Measurements from ENCODE around the gene ENTHD1. TPM values are rescaled to one million over a fixed set of nuclear protein-coding genes. Genes with fewer than 3 reads are reported as not detected.
"Not testable (repeated sequence)": the region's sequence is repeated elsewhere in the genome, so short reads cannot be mapped to it uniquely, and the experiment has no call there.

Gene ENTHD1
- total RNA-seq, 1 donor from 2014 or later, result not detected

DNA sequence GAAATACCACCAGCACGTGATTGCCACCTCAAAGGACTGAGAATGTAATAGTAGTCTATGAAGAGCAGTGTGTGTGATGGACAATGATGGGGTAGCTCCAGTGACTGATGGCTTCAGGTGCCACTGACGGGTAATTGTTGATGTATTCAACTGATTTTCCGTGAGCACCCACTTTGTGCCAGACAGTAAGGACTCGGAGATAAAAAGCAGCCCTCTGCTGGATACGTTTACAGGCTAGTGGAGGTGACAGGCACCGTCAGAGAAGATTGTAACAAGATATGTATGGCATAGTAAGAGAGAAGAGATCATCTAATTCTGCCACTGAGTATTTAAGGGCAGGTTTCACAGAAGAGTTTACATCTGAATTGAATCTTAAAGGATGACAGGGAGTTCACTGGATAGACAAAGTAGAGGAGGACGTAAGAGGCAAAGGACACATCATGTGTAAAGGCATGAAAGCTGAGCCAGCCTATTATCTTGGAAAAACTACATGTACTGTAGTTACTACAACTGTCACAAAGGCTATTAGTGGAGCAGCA is 1.1 kb upstream of the ENTHD1 start:
- no peak overlapping the region for H3K4me3 Mint-ChIP-seq (ENCODE audit: unreplicated experiment)
- H3K27ac Mint-ChIP-seq (ENCODE audit: unreplicated experiment), result no peak overlapping the region
- H3K36me3 Mint-ChIP-seq (ENCODE audit: low read depth), result no peaks in the 10 kb centered on the region
- H3K9me3 Mint-ChIP-seq (ENCODE audit: low read depth), result no peaks in the 10 kb centered on the region
- H3K27me3 Mint-ChIP-seq (ENCODE audit: low read depth), result peaks cover 1% of the 10 kb centered on the region
- no peak for DNase-seq (ENCODE audit: low spot score)
- TF ChIP-seq, protein P1, sequence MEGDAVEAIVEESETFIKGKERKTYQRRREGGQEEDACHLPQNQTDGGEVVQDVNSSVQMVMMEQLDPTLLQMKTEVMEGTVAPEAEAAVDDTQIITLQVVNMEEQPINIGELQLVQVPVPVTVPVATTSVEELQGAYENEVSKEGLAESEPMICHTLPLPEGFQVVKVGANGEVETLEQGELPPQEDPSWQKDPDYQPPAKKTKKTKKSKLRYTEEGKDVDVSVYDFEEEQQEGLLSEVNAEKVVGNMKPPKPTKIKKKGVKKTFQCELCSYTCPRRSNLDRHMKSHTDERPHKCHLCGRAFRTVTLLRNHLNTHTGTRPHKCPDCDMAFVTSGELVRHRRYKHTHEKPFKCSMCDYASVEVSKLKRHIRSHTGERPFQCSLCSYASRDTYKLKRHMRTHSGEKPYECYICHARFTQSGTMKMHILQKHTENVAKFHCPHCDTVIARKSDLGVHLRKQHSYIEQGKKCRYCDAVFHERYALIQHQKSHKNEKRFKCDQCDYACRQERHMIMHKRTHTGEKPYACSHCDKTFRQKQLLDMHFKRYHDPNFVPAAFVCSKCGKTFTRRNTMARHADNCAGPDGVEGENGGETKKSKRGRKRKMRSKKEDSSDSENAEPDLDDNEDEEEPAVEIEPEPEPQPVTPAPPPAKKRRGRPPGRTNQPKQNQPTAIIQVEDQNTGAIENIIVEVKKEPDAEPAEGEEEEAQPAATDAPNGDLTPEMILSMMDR (IDR thresholded peaks at IDR 0.05), result no peak
- no peaks in the 10 kb centered on the region for H3K4me1 Mint-ChIP-seq (ENCODE audit: low read depth)

DNA sequence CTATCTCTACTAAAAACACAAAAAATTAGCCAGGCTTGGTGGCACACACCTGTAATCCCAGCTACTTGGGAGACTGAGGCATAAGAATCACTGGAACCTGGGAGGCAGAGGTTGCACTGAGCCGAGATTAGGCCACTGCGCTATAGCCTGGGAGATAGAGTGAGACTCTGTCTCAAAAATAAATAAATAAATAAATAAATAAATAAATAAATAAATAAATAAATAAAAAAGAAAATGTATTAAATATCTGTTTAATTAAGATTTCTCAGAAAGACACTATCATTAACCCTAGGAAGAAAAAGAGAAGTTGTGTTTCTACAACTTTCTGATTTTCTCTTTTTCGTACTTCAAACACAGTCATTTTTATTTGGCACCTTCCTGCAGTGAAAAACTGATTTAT is 3.6 kb downstream of the ENTHD1 start:
- H3K36me3 Mint-ChIP-seq (ENCODE audit: low read depth); H3K27ac Mint-ChIP-seq (ENCODE audit: unreplicated experiment); H3K9me3 Mint-ChIP-seq (ENCODE audit: low read depth); H3K4me1 Mint-ChIP-seq (ENCODE audit: low read depth); H3K4me3 Mint-ChIP-seq (ENCODE audit: unreplicated experiment); DNase-seq (ENCODE audit: low spot score): not testable (repeated sequence)
- H3K27me3 Mint-ChIP-seq (ENCODE audit: low read depth), result peaks cover 28% of the 10 kb centered on the region

DNA sequence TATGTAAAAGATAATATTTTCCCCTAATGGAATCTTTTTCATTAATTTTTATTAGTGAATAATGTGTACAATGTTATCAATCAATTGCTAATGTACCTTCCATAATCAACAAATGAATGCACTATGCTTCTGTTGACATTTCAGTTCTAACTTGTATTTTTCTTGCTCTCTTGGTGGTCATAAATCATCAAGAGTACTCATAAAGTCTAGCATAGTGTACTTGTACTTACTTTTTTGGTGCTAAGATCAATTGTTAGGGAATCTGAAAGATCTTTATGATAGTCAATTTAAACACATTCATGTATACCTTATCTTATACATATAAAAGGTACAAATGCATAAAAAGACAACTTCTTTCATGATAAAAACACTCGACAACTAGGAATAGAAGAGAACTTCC is 10.5 kb downstream of the ENTHD1 start:
- Mint-ChIP-seq H3K27me3 (ENCODE audit: low read depth) (peaks cover 37% of the 10 kb centered on the region), H3K27ac (ENCODE audit: unreplicated experiment) (no peak overlapping the region), H3K4me1 (ENCODE audit: low read depth) (no peaks in the 10 kb centered on the region), H3K4me3 (ENCODE audit: unreplicated experiment) (no peak overlapping the region), H3K36me3 (ENCODE audit: low read depth) (peaks cover 1% of the 10 kb centered on the region), H3K9me3 (ENCODE audit: low read depth) (peaks cover 11% of the 10 kb centered on the region)
- TF ChIP-seq, protein P1 (IDR thresholded peaks at IDR 0.05), result no peak
- DNase-seq (ENCODE audit: low spot score), result no peak

DNA sequence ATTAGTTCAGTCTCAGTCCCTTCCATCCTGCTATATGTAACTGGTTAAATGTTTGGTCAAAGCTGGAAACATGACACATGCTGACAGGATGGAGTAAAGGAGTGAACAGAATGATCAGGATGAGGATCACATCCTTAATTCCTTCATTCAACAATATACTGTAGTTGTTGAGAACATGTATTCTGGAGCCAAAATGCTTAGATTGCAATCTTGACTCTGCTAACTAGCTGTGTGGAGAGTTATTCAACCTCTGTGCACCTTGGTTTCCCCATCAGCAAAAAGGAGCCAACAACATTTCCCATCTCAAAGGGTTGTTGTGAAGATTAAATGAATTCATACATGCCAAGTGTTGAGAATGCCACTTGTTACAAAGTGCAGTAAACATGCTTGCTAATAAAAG is 12.8 kb downstream of the ENTHD1 start:
- TF ChIP-seq, protein P1 (IDR thresholded peaks at IDR 0.05), result no peak
- H3K9me3 Mint-ChIP-seq (ENCODE audit: low read depth), result peaks cover 11% of the 10 kb centered on the region
- no peak overlapping the region for H3K4me3 Mint-ChIP-seq (ENCODE audit: unreplicated experiment)
- H3K27ac Mint-ChIP-seq (ENCODE audit: unreplicated experiment), result no peak overlapping the region
- no peaks in the 10 kb centered on the region for H3K4me1 Mint-ChIP-seq (ENCODE audit: low read depth)
- DNase-seq (ENCODE audit: low spot score), result no peak
- peaks cover 2% of the 10 kb centered on the region for H3K36me3 Mint-ChIP-seq (ENCODE audit: low read depth)
- H3K27me3 Mint-ChIP-seq (ENCODE audit: low read depth), result peaks cover 30% of the 10 kb centered on the region

DNA sequence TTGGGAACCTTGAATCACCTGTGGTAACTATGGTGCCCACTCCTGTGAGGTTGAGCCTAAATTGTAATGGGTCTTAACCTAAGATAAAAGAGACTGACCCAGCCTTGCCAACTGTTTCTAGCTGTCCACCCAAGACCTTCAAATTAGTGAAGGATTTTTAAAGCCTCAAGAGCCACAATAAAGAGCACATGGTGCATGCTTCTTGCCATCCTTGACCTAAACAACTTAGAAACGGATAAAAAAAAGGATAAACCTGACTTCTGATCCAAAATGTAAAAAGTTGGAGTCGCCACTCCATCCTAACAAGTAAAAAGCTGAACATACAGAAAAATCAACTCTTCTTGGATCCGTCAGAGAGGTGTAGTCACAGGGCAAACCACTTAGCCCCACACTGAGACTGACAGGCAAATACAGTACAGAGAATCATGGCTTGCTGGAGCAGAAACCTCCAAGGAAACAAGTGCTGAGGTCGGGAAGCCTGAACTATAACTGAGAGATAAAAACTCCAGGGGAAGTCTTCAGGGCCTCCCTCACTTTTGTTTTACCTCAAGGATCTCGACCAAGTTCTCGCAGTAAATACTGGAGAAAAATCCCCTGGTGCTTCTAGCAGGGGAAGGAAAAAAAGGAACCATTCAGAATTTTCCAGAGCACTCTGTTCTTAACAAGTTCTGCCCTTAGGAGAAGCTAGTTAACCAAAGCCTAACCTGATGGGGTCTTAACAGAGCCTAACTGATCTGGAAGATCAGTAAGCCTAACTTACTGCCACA is 16.3 kb downstream of the ENTHD1 start:
- H3K27ac Mint-ChIP-seq (ENCODE audit: unreplicated experiment), result no peak overlapping the region
- peaks cover 17% of the 10 kb centered on the region for H3K27me3 Mint-ChIP-seq (ENCODE audit: low read depth)
- peaks cover 3% of the 10 kb centered on the region for H3K36me3 Mint-ChIP-seq (ENCODE audit: low read depth)
- no peaks in the 10 kb centered on the region for H3K4me1 Mint-ChIP-seq (ENCODE audit: low read depth)
- H3K4me3 Mint-ChIP-seq (ENCODE audit: unreplicated experiment), result no peak overlapping the region
- TF ChIP-seq, protein P1 (IDR thresholded peaks at IDR 0.05), result no peak
- no peak for DNase-seq (ENCODE audit: low spot score)
- H3K9me3 Mint-ChIP-seq (ENCODE audit: low read depth), result no peaks in the 10 kb centered on the region

DNA sequence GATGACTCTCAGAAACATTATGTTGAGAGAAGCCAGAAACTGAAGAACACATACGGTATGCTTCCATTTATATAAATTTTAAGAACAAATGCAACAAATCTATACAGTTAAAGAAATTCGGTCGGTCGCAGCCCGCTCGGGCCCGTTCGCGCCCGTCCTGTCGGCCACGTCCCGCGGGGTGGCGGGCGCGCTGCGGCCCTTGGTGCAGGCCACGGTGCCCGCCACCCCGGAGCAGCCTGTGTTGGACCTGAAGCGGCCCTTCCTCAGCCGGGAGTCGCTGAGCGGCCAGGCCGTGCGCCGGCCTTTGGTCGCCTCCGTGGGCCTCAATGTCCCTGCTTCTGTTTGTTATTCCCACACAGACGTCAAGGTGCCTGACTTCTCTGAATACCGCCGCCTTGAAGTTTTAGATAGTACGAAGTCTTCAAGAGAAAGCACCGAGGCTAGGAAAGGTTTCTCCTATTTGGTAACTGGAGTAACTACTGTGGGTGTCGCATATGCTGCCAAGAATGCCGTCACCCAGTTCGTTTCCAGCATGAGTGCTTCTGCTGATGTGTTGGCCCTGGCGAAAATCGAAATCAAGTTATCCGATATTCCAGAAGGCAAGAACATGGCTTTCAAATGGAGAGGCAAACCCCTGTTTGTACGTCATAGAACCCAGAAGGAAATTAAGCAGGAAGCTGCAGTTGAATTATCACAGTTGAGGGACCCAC is 18.2 kb downstream of the ENTHD1 start:
- H3K27ac Mint-ChIP-seq (ENCODE audit: unreplicated experiment); H3K4me1 Mint-ChIP-seq (ENCODE audit: low read depth); H3K36me3 Mint-ChIP-seq (ENCODE audit: low read depth); H3K4me3 Mint-ChIP-seq (ENCODE audit: unreplicated experiment); DNase-seq (ENCODE audit: low spot score); H3K9me3 Mint-ChIP-seq (ENCODE audit: low read depth): not testable (repeated sequence)
- H3K27me3 Mint-ChIP-seq (ENCODE audit: low read depth), result peaks cover 17% of the 10 kb centered on the region
